Subcutaneous adipose tissue (tissue), 4 donors: ENCODE measurements around the gene RNF121. TPM values are rescaled to one million over a fixed set of nuclear protein-coding genes. Genes with fewer than 3 reads are reported as not detected.

ENCODE experiments used
- CTCF ChIP-seq: fragments of 450-650 bp; IDR thresholded peaks from one replicate; pipeline ENCODE4 v1.5.1; 2016; ENCODE audit warnings: low read depth, mild to moderate bottlenecking, control low read depth, antibody characterized with exemption, moderate library complexity
- total RNA-seq, 4 donors: library from RNA; depleted of rRNA; stranded (reverse); fragments of >200 nt; gene quantifications; one replicate each; pipeline ENCODE4 v1.1.0, GENCODE V29; 2016

Gene RNF121
- total RNA-seq, 4 donors from 2014 or later, result 14.3 to 21.4 (median 17.8) TPM

DNA sequence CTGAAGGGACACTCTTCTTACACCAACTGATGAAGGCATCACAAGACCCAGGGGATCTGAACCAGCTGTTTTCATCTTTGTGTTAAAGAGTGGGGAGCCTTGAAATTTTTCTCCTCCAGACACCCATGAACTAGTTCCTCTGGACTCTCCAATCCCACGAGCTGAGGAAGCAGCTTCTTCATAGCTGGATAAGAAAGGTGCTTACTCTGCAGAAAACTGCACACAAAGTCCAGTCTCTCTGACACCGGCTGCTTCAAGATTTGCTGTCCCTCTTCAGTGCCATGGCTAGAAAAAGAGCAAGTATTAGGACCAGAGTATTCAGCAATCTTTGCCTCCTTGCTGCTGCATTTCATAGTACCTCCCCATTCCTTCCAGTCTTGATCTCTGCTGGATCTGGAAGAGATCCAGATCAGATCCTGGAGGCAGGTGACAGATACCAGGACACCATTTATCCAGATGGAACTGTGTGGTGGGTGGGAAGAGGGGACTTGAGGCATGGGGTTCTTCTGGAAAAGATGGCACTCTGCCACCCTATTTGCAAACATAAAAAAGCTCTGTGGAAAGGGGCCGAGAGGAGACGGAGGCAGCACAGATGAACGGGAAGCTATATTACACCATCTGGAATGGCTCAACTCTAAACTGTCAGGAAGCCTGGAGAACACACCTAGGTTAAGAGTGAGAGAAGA lies 95.4 kb downstream of the RNF121 start:
- TF ChIP-seq CTCF, result no peak

DNA sequence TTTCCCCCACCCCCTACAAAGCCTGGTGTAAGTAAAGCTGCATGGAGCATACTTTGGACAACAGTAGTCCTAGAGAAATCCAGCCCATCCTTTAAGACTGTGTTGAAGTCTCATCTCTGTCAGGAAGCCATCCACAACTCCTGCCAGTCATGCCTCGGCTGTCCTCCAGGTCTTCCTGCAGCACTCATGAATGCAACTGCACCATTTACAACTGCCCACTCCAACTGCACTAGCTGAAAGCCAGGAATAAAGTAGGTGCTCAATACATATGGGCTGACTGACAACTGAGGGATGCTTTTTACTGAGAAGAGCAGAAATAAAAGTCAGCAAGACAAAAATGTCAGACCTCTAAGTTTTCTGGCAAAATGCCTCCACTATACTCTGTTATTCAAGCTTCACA lies 97.2 kb downstream of the RNF121 start:
- no peak for TF ChIP-seq CTCF

- TF ChIP-seq CTCF, result no peak
Measured at GRCh38 chr11:72030472-72031045, 101.7 kb downstream of the RNF121 start.

- TF ChIP-seq CTCF, result no peak
Measured at GRCh38 chr11:72036687-72037086, 107.8 kb downstream of the RNF121 start.

DNA sequence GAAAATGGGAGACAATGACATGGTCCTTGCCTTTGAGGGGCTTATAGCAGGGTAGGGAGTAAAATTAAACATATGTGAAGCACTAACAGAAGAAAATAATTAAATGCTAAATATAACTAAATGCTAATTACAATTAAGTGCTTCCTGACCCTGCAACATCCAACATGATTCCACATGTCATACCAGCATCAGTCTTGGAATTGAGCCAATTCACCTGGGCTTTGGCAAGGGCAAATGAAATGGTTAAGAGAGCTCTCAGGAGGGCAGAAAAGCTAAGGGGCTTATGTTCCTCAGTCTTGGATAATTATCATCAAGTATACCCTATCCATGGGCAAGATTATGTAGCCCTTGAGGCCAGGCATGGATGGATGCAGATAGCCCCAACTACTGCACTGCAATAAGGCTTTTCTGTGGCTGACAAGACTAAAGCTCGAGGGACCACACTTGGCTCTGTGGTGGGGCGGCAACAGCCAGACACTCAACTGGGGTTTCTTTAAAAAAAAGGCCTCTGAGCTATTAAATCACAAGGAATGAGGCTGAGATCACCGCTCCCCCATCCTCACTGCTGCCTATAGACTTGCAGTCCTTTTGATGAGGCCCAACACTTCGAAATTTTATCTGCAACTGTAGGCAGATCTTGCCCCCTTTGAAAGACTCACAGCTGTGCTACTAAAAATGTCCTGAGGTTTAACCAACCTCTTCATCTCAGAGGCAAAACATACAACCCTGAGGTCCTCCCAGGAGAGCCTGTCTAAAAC lies 108.9 kb downstream of the RNF121 start:
- no peak for TF ChIP-seq CTCF

DNA sequence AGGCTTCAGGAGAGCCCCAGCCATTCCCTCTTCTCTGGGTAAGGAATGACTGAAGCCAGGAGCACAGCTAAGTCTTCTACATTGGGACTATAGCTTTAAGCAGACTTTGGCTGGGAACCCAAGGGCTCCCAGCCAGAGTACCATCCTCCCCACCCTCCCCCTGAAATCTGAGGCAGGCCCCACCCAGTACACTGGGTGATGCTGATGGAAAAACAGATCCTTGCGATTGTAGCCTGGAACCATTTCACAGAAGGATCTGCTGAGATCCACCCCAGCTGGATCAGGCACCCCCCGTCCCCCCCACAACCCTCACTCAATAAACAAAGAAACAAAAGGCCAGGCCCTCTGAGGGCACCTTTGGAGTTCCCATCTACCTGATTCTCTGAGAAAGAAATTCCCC lies 109.6 kb downstream of the RNF121 start:
- TF ChIP-seq CTCF, result no peak
